GM23338 (cell line): Measurements from ENCODE around the gene TNFRSF8. TPM values are rescaled to one million over a fixed set of nuclear protein-coding genes. Genes with fewer than 3 reads are reported as not detected.

Source experiments
- ATAC-seq: fragments of 200-7000 bp; cut with Tn5 transposase; 3 replicates; pipeline ENCODE4 v1.9.1; 2020
- DNase-seq: peaks from one replicate; pipeline ENCODE4 v3.0.0-alpha.2; 2015; ENCODE audit warnings: low spot score
- H2AFZ ChIP-seq: fragments of 200-600 bp; sonication (generic); 2 replicates; pipeline ENCODE4 v1.8.0; 2016; ENCODE audit warnings: antibody characterized with exemption, mild to moderate bottlenecking, moderate library complexity
- H3F3A ChIP-seq: fragments of 200-600 bp; sonication (generic); replicated peaks from 2 replicates; pipeline ENCODE4 v1.8.0; 2017; ENCODE audit warnings: antibody characterized with exemption, mixed run types, low read depth
- H3K27ac ChIP-seq: fragments of 200-600 bp; sonication (generic); 2 replicates; pipeline ENCODE4 v1.6.1; 2016; ENCODE audit warnings: low read depth
- H3K27me3 ChIP-seq: fragments of 200-600 bp; sonication (generic); 2 replicates; pipeline ENCODE4 v1.8.0; 2016; ENCODE audit warnings: mild to moderate bottlenecking, mixed run types, moderate library complexity; ENCODE audit not compliant: insufficient read depth
- H3K36me3 ChIP-seq: fragments of 200-600 bp; sonication (generic); 2 replicates; pipeline ENCODE4 v1.8.0; 2016; ENCODE audit warnings: mild to moderate bottlenecking; ENCODE audit not compliant: insufficient read depth
- H3K4me1 ChIP-seq: fragments of 200-600 bp; sonication (generic); 2 replicates; pipeline ENCODE4 v1.8.0; 2016; ENCODE audit warnings: mild to moderate bottlenecking, moderate library complexity; ENCODE audit not compliant: insufficient read depth
- H3K4me2 ChIP-seq: fragments of 200-600 bp; sonication (generic); 2 replicates; pipeline ENCODE4 v1.7.1; 2017; ENCODE audit warnings: mixed run types
- H3K4me3 ChIP-seq: fragments of 200-600 bp; sonication (generic); 2 replicates; pipeline ENCODE4 v1.6.1; 2016; ENCODE audit warnings: mixed run types
- H3K79me2 ChIP-seq: fragments of 200-600 bp; sonication (generic); replicated peaks from 2 replicates; pipeline ENCODE4 v1.8.0; 2017; ENCODE audit warnings: mild to moderate bottlenecking; ENCODE audit not compliant: insufficient read depth
- H3K9me2 ChIP-seq: fragments of 200-600 bp; sonication (generic); 2 replicates; pipeline ENCODE4 v1.8.0; 2017; ENCODE audit not compliant: insufficient read depth
- H4K20me1 ChIP-seq: fragments of 200-600 bp; sonication (generic); replicated peaks from 2 replicates; pipeline ENCODE4 v1.8.0; 2017; ENCODE audit warnings: mild to moderate bottlenecking; ENCODE audit not compliant: insufficient read depth
- H3K27ac Mint-ChIP-seq: 2 replicates; pipeline ENCODE4 v1.8.0; 2020; ENCODE audit warnings: inconsistent platforms, mild to moderate bottlenecking, moderate library complexity, mixed read lengths
- H3K27me3 Mint-ChIP-seq: 3 replicates; pipeline ENCODE4 v1.8.0; 2022; ENCODE audit warnings: low read depth, mild to moderate bottlenecking, moderate library complexity, mixed read lengths, inconsistent platforms; ENCODE audit not compliant: insufficient read depth, poor library complexity
- H3K36me3 Mint-ChIP-seq: 3 replicates; pipeline ENCODE4 v1.8.0; 2021; ENCODE audit warnings: low read depth, mild to moderate bottlenecking, inconsistent platforms, moderate library complexity, mixed read lengths
- H3K4me1 Mint-ChIP-seq: 3 replicates; pipeline ENCODE4 v1.8.0; 2020; ENCODE audit warnings: mild to moderate bottlenecking, inconsistent platforms, mixed read lengths
- H3K4me3 Mint-ChIP-seq: 3 replicates; pipeline ENCODE4 v1.8.0; 2021; ENCODE audit warnings: moderate library complexity, mild to moderate bottlenecking, inconsistent platforms, mixed read lengths
- H3K9me3 Mint-ChIP-seq: 3 replicates; pipeline ENCODE4 v1.8.0; 2020; ENCODE audit warnings: moderate library complexity, mild to moderate bottlenecking, inconsistent platforms, mixed read lengths
- CREB1 ChIP-seq: fragments of 250-450 bp; sonication (Bioruptor Pico); IDR thresholded peaks from 2 replicates; pipeline ENCODE4 v1.5.0; 2020; ENCODE audit warnings: low read depth, mild to moderate bottlenecking, moderate library complexity
- EZH2phosphoT487 ChIP-seq: fragments of 200-600 bp; sonication (generic); IDR thresholded peaks from one replicate; pipeline ENCODE4 v1.8.1; 2018; ENCODE audit warnings: antibody characterized with exemption; ENCODE audit not compliant: unreplicated experiment
- POLR2AphosphoS5 ChIP-seq: IDR thresholded peaks from 2 replicates; pipeline ENCODE4 v1.6.1; 2016; ENCODE audit warnings: antibody characterized with exemption, low read depth
- STAT1 ChIP-seq: IDR thresholded peaks from one replicate; pipeline ENCODE4 v1.6.1; 2016; ENCODE audit warnings: antibody characterized with exemption; ENCODE audit not compliant: unreplicated experiment
- polyA plus RNA-seq: library from polyadenylated mRNA; unstranded; fragments of >200 nt; fragmentation: Nextera tagmentation; extraction: Ambion mirVana; gene quantifications from 2 replicates; pipeline ENCODE4 v1.2.1, GENCODE V29; 2016
- total RNA-seq: library from RNA; depleted of rRNA; stranded (reverse); fragments of >200 nt; shearing (Covaris generic); gene quantifications from 2 replicates; pipeline ENCODE4 v1.2.3, GENCODE V29; 2014
- TF ChIP-seq, protein P1 (sequence below), 2 experiments: fragments of 200-600 bp in 1 of 2; sonication (generic) in 1 of 2; conservative IDR thresholded peaks; 2 replicates each; pipeline versions ENCODE4 v1.5.1 to v1.6.1; 2016 to 2017; ENCODE audit warnings: antibody characterized with exemption in 2 of 2, low read depth in 2 of 2, mild to moderate bottlenecking in 2 of 2, moderate library complexity in 1 of 2
- TF ChIP-seq, protein P2 (sequence below): IDR thresholded peaks from 2 replicates; pipeline ENCODE4 v1.6.1; 2016; ENCODE audit warnings: antibody characterized with exemption
- TF ChIP-seq, protein P3 (sequence below): fragments of 250-450 bp; sonication (Bioruptor Pico); IDR thresholded peaks from 2 replicates; pipeline ENCODE4 v1.5.0; 2020; ENCODE audit warnings: mild to moderate bottlenecking, moderate library complexity
- TF ChIP-seq, protein P4 (sequence below): IDR thresholded peaks from one replicate; pipeline ENCODE4 v1.6.1; 2018; ENCODE audit warnings: antibody characterized with exemption; ENCODE audit not compliant: unreplicated experiment

TNFRSF8 gene
- total and polyA plus RNA-seq, 2 experiments from 2014 or later = 11.7 to 28.2 TPM

DNA sequence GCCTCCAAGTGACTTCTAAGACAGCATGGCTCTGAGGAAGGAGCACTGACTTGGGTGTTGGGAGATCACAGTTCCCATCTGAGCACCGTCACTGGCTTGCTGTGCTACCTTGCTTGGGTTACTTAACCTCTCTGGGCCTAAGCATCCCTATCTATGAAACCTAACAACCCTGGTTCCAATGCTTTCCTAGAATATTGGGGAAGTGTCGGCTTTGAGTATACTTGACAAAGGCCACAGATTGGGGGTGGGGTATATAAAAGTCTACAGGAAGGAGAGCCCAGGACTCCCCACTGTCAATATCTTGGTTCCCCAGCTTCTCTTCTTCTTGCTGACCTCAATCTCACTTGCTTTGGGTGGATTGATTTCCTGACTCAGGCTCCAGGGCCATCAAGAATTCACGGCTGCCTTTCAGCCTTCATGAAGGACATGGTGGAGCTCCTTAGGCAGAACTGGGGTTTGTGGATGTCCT, 110.0 kb downstream of the TNFRSF8 start:
- no peak overlapping the region for H3K4me3 ChIP-seq
- H3K9me2 ChIP-seq = no peaks in the 10 kb centered on the region
- H3F3A ChIP-seq = no peaks in the 10 kb centered on the region
- H4K20me1 ChIP-seq = no peaks in the 10 kb centered on the region
- Mint-ChIP-seq H3K27me3 (peaks cover 15% of the 10 kb centered on the region), H3K36me3 (no peaks in the 10 kb centered on the region; the same call in 2 of the 3 replicates), H3K4me3 (no peak overlapping the region), H3K27ac (no peak overlapping the region), H3K9me3 (no peaks in the 10 kb centered on the region), H3K4me1 (peaks cover 21% of the 10 kb centered on the region; the same call in 2 of the 3 replicates)
- no peak for TF ChIP-seq CREB1 (CRISPR knock-in tag)
- H2AFZ ChIP-seq = no peak overlapping the region
- H3K36me3 ChIP-seq = no peaks in the 10 kb centered on the region
- ATAC-seq (no peak), DNase-seq (no peak)
- H3K27me3 ChIP-seq = peaks cover 11% of the 10 kb centered on the region
- H3K79me2 ChIP-seq = no peaks in the 10 kb centered on the region
- no peak overlapping the region for H3K27ac ChIP-seq
- no peak overlapping the region for H3K4me2 ChIP-seq
- H3K4me1 ChIP-seq = peaks cover 7% of the 10 kb centered on the region; the same call in 1 of the 2 replicates

DNA sequence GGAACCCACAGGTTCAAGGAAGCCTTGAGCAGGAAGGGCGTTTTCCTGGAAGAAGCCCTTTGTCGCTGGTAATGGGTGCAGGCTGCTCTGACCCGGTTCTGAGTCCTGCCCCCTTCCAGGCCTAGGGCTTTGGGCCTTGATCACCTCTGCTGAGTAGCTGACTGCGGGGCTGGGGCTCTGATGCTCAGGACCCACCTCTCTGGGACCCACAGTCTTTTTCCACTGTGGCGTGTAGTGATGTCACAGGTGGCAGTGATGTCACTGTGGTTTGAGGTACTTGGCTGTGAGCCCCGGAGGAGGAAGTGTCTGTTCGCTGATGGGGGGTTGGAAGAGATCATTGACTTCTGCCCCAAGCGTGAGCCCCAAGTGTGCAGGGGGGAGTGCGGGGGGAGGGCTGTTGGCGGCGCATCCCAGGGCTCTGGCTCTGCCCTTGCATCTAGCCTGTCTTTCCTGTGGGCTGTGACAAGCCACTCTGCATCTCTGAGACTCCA, 110.6 kb downstream of the TNFRSF8 start:
- Mint-ChIP-seq H3K36me3 (no peaks in the 10 kb centered on the region; the same call in 2 of the 3 replicates), H3K4me1 (peaks cover 26% of the 10 kb centered on the region), H3K9me3 (no peaks in the 10 kb centered on the region), H3K4me3 (no peak overlapping the region), H3K27ac (no peak overlapping the region), H3K27me3 (peaks cover 10% of the 10 kb centered on the region)
- H2AFZ ChIP-seq = no peak overlapping the region
- H3K9me2 ChIP-seq = no peaks in the 10 kb centered on the region
- no peaks in the 10 kb centered on the region for H3K79me2 ChIP-seq
- H3K4me3 ChIP-seq = no peak overlapping the region
- DNase-seq (no peak), ATAC-seq (no peak)
- no peak overlapping the region for H3K4me2 ChIP-seq
- no peaks in the 10 kb centered on the region for H3K36me3 ChIP-seq
- H3F3A ChIP-seq = no peaks in the 10 kb centered on the region
- H4K20me1 ChIP-seq = no peaks in the 10 kb centered on the region
- no peak overlapping the region for H3K27ac ChIP-seq
- peaks cover 5% of the 10 kb centered on the region for H3K27me3 ChIP-seq
- H3K4me1 ChIP-seq = peaks cover 9% of the 10 kb centered on the region; the same call in 1 of the 2 replicates
- TF ChIP-seq POLR2AphosphoS5 = no peak
- TF ChIP-seq, protein P1, sequence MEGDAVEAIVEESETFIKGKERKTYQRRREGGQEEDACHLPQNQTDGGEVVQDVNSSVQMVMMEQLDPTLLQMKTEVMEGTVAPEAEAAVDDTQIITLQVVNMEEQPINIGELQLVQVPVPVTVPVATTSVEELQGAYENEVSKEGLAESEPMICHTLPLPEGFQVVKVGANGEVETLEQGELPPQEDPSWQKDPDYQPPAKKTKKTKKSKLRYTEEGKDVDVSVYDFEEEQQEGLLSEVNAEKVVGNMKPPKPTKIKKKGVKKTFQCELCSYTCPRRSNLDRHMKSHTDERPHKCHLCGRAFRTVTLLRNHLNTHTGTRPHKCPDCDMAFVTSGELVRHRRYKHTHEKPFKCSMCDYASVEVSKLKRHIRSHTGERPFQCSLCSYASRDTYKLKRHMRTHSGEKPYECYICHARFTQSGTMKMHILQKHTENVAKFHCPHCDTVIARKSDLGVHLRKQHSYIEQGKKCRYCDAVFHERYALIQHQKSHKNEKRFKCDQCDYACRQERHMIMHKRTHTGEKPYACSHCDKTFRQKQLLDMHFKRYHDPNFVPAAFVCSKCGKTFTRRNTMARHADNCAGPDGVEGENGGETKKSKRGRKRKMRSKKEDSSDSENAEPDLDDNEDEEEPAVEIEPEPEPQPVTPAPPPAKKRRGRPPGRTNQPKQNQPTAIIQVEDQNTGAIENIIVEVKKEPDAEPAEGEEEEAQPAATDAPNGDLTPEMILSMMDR (conservative IDR thresholded peaks at IDR 0.05; ENCODE audit: low read depth in 2 of 2) = no peak
- TF ChIP-seq, protein P2, sequence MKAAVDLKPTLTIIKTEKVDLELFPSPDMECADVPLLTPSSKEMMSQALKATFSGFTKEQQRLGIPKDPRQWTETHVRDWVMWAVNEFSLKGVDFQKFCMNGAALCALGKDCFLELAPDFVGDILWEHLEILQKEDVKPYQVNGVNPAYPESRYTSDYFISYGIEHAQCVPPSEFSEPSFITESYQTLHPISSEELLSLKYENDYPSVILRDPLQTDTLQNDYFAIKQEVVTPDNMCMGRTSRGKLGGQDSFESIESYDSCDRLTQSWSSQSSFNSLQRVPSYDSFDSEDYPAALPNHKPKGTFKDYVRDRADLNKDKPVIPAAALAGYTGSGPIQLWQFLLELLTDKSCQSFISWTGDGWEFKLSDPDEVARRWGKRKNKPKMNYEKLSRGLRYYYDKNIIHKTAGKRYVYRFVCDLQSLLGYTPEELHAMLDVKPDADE = no peak
- TF ChIP-seq STAT1 = no peak
- TF ChIP-seq, protein P3, sequence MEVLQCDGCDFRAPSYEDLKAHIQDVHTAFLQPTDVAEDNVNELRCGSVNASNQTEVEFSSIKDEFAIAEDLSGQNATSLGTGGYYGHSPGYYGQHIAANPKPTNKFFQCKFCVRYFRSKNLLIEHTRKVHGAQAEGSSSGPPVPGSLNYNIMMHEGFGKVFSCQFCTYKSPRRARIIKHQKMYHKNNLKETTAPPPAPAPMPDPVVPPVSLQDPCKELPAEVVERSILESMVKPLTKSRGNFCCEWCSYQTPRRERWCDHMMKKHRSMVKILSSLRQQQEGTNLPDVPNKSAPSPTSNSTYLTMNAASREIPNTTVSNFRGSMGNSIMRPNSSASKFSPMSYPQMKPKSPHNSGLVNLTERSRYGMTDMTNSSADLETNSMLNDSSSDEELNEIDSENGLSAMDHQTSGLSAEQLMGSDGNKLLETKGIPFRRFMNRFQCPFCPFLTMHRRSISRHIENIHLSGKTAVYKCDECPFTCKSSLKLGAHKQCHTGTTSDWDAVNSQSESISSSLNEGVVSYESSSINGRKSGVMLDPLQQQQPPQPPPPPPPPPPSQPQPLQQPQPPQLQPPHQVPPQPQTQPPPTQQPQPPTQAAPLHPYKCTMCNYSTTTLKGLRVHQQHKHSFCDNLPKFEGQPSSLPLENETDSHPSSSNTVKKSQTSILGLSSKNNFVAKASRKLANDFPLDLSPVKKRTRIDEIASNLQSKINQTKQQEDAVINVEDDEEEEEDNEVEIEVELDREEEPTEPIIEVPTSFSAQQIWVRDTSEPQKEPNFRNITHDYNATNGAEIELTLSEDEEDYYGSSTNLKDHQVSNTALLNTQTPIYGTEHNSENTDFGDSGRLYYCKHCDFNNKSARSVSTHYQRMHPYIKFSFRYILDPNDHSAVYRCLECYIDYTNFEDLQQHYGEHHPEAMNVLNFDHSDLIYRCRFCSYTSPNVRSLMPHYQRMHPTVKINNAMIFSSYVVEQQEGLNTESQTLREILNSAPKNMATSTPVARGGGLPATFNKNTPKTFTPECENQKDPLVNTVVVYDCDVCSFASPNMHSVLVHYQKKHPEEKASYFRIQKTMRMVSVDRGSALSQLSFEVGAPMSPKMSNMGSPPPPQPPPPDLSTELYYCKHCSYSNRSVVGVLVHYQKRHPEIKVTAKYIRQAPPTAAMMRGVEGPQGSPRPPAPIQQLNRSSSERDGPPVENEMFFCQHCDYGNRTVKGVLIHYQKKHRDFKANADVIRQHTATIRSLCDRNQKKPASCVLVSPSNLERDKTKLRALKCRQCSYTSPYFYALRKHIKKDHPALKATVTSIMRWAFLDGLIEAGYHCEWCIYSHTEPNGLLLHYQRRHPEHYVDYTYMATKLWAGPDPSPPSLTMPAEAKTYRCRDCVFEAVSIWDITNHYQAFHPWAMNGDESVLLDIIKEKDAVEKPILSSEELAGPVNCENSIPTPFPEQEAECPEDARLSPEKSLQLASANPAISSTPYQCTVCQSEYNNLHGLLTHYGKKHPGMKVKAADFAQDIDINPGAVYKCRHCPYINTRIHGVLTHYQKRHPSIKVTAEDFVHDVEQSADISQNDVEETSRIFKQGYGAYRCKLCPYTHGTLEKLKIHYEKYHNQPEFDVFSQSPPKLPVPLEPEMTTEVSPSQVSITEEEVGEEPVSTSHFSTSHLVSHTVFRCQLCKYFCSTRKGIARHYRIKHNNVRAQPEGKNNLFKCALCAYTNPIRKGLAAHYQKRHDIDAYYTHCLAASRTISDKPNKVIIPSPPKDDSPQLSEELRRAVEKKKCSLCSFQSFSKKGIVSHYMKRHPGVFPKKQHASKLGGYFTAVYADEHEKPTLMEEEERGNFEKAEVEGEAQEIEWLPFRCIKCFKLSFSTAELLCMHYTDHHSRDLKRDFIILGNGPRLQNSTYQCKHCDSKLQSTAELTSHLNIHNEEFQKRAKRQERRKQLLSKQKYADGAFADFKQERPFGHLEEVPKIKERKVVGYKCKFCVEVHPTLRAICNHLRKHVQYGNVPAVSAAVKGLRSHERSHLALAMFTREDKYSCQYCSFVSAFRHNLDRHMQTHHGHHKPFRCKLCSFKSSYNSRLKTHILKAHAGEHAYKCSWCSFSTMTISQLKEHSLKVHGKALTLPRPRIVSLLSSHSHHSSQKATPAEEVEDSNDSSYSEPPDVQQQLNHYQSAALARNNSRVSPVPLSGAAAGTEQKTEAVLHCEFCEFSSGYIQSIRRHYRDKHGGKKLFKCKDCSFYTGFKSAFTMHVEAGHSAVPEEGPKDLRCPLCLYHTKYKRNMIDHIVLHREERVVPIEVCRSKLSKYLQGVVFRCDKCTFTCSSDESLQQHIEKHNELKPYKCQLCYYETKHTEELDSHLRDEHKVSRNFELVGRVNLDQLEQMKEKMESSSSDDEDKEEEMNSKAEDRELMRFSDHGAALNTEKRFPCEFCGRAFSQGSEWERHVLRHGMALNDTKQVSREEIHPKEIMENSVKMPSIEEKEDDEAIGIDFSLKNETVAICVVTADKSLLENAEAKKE (CRISPR knock-in tag) = no peak
- no peak for TF ChIP-seq EZH2phosphoT487
- no peak for TF ChIP-seq CREB1 (CRISPR knock-in tag)
- TF ChIP-seq, protein P4, sequence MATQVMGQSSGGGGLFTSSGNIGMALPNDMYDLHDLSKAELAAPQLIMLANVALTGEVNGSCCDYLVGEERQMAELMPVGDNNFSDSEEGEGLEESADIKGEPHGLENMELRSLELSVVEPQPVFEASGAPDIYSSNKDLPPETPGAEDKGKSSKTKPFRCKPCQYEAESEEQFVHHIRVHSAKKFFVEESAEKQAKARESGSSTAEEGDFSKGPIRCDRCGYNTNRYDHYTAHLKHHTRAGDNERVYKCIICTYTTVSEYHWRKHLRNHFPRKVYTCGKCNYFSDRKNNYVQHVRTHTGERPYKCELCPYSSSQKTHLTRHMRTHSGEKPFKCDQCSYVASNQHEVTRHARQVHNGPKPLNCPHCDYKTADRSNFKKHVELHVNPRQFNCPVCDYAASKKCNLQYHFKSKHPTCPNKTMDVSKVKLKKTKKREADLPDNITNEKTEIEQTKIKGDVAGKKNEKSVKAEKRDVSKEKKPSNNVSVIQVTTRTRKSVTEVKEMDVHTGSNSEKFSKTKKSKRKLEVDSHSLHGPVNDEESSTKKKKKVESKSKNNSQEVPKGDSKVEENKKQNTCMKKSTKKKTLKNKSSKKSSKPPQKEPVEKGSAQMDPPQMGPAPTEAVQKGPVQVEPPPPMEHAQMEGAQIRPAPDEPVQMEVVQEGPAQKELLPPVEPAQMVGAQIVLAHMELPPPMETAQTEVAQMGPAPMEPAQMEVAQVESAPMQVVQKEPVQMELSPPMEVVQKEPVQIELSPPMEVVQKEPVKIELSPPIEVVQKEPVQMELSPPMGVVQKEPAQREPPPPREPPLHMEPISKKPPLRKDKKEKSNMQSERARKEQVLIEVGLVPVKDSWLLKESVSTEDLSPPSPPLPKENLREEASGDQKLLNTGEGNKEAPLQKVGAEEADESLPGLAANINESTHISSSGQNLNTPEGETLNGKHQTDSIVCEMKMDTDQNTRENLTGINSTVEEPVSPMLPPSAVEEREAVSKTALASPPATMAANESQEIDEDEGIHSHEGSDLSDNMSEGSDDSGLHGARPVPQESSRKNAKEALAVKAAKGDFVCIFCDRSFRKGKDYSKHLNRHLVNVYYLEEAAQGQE = no peak
